HG02852 (cell line): Measurements from ENCODE around the gene PRKAB2.
"Not testable (repeated sequence)": the region's sequence is repeated elsewhere in the genome, so short reads cannot be mapped to it uniquely, and the experiment has no call there.

Experiments used
- ATAC-seq: cut with Tn5 transposase; IDR thresholded peaks from one replicate; pipeline ENCODE4 v1.9.1; 2021; ENCODE audit warnings: mild to moderate bottlenecking, moderate library complexity; ENCODE audit not compliant: unreplicated experiment

PRKAB2 gene, protein sequence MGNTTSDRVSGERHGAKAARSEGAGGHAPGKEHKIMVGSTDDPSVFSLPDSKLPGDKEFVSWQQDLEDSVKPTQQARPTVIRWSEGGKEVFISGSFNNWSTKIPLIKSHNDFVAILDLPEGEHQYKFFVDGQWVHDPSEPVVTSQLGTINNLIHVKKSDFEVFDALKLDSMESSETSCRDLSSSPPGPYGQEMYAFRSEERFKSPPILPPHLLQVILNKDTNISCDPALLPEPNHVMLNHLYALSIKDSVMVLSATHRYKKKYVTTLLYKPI

DNA sequence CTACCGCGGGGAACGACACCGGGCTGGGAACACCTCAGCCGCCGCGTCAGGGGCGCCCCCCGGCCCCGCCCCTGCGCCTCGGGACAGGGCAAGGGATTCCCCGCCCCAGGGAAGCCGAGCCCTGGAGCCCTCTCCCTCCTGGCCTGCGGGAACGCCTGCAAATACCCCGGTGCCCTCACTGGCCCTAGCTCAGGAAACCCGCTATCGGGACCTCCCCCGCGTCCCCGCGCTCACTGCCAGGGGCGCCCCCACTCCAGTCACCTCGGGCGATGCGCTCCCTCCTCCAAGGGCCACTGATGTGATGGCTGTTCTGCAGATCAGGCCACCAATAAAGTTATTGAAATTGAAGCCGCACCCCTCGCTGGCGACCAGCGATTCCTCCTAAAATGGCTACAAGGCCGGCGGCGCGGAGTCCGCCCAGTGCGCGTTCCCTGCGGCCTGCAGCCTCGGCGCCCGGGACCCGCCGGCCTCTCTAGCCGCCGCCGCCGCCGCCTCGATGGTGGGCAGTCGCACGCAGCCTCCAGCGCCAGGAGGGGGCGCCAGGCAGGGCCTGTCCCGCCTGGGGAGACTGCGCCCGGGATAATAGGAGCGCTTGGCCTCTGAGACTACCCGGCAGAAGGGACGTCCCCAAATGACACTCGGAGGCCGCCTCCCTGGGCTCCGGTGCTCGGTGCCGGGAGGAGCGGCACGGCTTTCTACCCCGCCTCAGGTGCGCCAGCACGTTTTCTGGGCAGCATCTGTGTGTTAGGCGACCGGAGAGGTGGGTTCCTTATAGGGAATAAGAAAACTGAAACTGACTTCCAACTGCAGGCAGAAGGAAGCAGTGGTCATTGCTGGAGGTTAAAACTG lies at the start of gene PRKAB2:
TSS of gene PRKAB2 (minus strand) at position 303 of the 849 bp plus-strand sequence. CDS start 326 bp downstream, outside the sequence.
- ATAC-seq = peak; percentile 82

DNA sequence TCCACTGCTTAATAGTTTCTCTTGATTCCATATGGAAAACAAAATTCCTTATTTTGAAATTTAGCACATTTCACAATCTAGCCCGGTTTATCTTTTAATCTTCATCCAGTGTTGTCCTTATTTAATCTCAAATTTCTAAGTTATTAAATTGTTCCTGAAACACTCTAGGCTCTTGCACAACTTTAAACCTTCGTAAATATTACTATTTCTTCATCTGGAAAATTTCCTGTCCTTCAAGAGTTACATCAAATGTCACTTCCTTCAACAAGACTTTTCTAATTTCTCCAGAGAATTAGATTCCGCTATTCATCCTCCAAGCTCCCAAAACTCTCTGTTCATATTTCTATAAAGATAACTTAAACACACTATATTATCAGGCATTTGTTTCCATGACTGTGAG lies 46.3 kb upstream of the PRKAB2 start:
- no peak for ATAC-seq

DNA sequence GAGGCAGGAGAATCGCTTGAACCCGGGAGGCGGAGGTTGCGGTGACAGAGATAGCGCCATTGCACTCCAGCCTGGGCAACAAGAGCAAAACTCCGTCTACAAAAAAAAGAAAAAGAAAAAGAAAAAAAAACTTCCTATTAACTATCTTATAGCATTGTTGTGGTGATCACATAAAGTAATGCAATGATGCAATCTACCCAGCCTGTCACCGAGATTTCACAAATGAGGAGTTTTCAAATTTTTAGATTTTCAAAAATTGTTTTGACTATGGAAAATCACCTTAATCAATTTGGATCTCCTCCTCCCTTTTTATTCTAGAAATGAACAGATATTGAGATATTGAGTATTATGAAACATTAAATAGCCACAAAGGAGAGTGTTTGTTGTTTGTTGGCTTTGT lies 44.9 kb upstream of the PRKAB2 start:
- ATAC-seq = no peak

DNA sequence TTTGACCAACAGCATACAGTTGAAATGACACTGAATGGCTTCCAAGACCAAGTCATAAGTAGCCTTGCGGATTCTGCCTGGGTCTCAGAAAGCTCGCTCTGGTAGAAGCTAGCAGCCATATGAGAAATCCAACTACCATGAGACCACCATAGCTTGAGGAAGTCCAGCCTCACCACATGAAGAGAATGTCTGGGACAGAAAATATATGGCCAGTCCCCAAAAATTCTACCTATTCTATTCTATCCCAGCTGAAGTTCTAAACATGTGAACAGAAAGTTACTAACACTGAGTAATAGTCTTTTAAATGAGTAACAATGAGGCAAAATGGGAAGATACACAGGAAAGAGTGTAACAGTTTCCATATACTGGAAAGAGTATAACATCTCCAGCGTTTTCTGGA lies 43.9 kb upstream of the PRKAB2 start:
- no peak for ATAC-seq

DNA sequence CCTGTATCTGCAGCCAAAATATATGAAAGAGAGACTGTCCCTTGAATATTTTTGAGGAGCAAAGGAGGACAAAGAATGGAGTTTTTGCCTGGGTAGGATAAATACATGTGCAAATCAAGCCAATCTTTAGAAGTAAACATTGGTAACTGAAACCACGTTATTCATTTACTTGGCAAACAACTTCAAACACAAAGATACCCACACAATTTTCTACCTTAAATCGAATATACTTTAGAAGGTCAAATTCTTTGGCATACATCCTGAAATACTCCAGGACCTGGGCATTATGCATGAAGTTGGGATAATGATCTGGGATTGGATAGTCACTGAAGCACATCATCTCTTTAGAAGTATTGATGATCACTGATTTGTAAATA lies 43.3 kb upstream of the PRKAB2 start:
- ATAC-seq = no peak

DNA sequence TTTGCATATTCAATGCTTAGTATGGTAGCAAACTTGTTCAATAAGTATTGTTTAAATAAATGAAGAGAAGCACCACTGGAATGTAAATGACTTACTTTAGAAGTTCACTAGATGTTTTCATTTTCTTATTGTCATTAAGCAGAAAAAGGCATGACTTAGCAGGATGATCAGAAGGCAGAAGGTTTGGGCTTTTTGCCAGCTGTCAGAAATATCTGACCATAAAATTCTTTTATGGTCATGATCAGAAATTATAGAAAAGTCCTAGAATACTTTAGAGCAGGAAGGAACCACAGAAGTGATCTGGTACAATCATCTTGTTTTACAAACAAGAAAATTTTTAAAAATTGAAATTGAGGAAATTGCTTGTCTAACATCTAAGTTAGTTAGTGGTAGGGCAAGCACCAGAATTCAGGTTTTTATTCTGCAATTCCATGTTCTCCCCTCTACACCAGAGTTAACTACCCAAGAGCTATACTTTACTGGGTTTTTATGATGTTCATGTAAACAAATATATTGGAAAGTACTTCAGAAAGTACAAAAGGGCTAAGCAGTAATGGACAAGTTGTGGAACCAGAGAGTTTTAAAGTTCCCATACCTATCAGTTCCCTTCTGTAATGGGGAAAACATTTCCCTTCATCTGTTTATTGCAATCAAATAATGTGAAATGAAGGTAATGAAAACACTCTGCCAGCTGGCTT lies 42.7 kb upstream of the PRKAB2 start:
- ATAC-seq = no peak

DNA sequence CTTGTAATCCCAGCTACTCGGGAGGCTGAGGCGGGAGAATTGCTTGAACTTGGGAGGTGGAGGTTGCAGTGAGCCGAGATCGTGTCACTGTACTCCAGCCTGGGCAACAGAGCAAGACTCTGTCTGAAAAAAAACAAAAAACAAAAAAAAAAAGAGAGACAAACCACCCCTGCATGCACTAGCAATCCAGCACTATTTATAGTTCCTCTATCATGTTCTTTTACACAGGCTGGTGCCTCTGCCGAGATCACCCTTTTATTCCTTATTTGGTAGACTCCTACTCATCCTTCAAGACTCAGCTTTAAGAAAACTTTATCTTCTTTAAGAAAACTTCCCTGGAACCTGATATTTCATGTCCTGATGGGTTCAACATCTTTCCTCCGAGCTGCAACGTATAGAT lies 42.1 kb upstream of the PRKAB2 start:
- no peak for ATAC-seq

DNA sequence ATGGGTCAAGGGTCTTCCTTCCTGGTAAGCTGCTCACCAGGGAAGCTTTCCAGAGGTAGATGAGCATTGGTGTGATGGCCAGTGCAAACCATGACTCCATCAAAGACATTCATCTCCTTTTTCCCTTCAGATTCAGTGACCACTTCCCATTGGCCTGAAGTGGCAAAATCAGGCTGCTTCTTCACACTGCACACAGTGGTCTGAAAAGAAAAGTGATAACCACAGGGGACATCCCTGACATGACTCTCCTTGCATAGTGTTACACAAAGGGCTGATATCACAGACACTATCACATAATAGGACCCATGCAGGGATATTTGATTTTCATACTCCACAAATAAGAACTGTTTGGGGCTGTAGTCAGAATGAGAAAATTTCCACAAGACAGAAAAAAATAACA lies 41.0 kb upstream of the PRKAB2 start:
- no peak for ATAC-seq

DNA sequence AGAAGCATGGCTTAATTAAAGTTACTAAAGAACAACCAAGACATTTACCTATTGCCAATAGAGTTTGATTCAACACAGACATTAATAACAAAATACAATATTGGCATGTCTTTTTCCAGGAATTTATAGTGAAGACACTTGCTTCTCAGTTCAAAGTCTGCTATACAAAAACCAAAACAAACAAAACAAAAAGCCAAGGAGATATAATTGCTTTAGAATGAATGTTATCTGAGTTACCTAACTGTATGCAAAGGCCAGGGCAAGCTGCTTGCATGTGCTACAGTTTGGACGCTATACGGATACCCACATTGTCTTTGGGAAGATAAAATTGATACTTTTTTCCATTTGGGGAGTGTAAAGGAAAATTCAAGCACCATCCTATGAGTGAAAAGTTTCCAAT lies 39.3 kb upstream of the PRKAB2 start:
- ATAC-seq = no peak

DNA sequence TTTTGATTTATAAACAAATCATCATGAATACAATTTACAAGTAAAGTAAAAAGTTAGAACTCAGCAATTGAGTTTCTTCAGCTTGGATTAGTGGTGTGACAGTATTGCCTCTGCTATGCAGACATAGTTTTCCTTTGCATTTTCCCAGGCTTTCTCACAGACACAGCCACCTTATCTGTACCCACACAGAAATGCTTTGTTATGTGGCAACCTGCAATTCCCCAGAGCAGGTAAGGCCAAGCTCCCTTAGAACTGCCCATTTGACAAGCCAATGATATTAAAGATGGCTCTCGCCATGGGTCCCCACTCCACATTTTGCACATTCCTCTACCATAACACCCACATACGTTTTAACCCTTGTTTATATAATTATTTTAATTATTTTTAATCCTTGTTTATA lies 38.7 kb upstream of the PRKAB2 start:
- ATAC-seq = no peak

DNA sequence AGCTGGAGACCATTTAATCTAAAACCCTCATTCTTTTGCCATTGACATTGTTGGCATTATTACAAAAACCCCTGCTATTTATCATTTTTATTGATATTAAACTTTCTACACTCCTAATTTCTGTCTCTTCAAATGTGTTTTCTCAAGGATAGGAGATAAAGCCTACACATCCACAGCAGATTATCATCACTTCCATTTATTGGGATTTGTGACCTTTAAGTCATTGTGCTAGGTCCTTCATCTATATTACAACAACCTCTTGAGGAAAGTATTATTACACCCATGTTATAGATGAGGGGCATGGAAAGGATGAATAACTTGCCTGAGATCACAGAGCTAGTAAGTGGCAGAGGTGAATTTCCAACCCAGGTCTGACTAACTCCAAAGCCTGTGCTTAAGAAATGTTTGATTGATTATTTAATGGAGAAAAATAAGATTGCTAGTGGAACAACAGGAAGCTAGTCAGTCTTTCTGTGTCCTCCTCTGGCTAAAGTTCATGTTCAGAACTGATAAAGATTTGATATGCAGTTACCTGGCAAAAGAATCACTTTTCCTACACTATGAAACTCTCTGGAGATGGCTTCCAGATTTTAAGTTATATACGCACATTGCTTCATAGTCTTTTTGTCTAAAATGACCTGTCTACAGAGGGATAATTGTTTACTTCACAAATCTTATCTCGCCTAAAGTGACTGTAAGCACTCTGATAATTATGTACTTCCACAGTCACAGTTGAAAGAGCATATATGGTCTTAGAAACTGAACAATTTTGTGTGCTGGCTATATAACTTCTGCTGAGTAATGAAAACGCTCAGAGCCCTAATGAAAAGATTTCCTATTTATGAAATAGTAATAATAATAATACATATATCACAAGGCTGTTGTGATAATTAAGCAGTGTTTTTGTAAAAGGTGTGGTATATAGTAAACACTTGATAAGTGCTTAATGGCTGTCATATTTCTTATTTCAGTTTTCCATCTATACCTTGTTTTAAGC lies 37.9 kb upstream of the PRKAB2 start:
- no peak for ATAC-seq

DNA sequence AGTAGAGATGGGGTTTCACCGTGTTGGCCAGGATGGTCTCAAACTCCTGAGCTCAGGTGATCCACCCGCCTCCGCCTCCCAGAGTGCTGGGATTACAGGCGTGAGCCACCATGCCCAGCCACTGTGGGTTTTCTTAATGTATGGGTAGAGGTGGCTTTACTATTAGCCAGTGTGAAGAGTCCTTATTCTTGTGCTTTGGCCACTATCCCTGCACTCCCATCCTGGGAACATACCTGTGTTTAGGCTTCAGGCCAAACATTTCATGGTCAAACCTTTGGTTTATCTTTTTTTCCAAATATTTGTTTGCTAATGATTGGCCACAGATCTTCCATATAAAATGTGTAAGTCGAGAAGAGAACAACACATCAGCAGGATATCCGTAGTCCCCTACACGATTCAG lies 36.3 kb upstream of the PRKAB2 start:
- ATAC-seq = no peak

DNA sequence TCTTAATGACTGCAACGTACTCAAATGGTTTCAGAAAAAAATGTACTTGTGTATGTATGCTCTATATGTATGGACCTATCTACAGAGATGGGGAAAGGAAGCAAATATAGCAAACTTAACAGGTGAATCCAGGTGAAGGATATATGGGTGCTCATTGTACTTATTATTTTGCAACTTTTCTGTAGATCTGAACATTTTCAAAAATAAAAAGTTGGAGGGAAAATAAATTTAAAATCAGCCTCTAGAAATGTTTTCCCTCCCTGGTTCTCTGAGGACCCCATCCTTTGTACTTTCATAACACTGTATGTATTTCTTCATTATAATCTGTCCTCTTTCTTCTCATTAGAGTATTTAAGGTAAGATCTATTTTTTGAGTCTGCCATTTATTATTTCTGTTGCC lies 34.9 kb upstream of the PRKAB2 start:
- no peak for ATAC-seq

DNA sequence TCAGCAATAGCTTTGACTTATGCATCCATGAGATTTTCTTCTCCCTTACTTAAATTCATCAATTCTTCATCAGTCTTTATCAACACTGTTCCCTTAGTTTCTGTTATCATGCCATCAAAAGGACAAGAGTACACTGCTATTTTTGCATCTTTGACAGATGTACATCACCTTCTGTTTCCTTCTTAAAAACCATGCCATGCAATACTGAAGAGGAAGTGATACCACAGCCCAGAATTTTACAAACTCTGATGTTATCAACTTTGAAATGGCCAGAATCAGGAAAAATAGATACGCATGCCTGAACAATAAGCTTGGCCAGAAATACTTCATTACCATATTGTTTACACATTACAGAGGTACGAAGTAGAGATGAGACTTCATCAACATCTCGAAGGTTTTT lies 31.8 kb upstream of the PRKAB2 start:
- ATAC-seq = no peak

DNA sequence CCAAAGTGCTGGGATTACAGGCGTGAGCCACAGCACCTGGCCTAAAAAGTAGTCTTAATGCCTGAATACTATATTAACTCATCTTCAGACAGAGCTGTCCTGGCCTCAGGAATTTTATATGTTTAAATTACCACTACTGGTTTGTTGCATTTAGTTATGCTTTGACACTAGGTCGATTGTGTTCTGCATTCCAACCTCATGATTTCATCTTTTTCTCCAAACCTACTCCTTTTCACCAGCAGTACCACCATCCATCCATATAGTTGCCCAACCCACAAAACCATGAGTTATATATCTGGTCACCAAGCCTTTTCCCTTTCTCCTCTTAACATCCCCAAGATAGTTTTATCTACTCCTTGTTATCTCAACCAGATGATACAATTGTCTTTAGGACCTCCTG lies 30.3 kb upstream of the PRKAB2 start:
- ATAC-seq = no peak

DNA sequence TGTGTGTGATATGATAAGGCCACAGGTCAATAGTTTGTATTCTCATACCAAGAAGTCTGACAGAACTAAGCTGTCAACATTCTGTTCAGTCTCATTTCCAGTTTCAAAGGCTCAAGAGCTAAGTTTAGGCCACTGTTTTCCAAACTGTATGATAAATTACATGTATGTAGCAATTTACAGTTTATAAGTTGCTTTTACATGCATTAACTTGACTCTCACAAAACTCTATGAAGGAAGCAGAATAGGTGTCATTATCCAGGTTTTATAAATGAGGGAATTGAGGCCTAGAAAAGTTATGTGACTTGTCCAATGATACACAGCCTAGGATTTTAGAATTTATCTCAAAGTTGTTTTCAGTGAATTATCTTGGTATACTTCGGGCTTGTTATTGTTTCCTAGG lies 29.5 kb upstream of the PRKAB2 start:
- ATAC-seq = no peak

DNA sequence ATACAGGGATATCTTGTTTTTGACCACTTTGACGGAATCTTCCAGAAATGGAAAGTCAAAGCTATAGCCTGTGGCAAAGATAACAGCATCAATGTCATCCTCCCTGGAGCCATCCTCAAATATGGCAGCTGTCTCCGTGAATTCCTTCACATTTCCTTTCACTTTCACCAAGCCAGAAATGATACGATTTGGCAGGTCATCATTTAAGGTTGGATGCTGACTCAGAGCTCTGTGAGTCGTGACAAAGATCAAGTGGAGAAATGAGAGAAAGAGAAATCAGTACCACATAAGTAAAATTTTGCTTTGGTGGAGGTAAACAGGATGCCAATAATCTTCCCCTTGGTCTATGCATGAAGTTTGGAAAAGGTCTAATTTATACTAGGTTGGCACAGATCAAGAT lies 29.0 kb upstream of the PRKAB2 start:
- ATAC-seq = no peak

DNA sequence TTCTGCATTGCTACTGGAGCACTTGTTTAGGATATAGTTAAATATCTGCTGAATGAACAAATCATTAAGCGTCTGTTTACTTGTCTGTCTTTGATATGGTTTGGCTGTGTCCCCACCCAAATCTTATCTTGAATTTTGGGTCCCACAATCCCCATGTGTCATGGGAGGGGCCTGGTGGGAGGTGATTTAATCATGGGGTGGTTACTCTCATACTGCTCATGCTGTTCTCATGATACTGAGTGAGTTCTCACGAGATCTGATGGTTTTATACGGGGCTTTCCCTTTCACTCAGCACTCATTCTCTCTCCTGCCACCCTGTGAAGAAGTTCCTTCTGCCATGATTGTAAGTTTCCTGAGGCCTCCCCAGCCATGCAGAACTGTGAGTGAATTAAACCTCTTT lies 25.1 kb upstream of the PRKAB2 start:
- not testable (repeated sequence) for ATAC-seq

DNA sequence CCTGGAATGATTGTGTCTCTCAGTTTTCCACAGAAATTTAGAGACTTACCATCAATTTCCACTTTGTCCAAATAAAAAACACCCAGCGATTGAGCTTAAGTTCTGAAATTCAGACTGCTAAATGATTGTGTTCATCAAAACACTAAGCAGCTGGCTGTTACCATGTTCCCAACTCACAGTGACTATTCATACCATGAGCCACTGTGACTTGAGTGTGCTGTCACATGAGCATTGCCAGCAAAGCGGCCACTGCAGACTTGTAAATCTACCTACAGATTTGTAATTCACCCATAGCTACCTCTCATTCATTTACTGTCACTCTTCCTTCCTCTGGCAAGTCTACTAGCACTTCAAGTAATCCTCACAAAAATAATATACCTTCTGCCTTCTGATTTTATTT lies 17.2 kb upstream of the PRKAB2 start:
- no peak for ATAC-seq

DNA sequence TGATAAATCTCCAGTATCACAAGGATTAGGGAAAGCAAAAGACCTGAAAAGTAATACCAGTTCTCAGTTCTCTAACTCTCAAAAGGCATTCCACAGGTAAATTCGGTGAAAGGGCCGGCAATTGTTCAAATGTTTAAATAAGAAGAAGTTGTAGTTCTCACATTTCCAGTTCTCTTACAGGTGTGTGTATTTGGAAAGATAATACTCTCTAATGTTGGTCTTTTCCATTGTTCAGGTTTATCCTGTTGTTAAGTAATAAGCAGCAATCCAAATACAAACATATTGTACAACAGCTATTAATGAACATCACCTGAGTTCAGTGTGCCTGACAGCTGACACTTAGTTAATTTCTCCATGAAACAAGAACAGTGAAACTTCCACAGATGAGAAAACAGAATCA lies 13.2 kb upstream of the PRKAB2 start:
- ATAC-seq = no peak
